ENCODE results near the gene ODAD4. TPM values are rescaled to one million over a fixed set of nuclear protein-coding genes. Genes with fewer than 3 reads are reported as not detected.
A peak's percentile ranks its signal among the peaks of the same experiment; 100 is the strongest.

Gene ODAD4
- 0.80 TPM for polyA plus RNA-seq (ENCODE audit: insufficient read length)

GRCh38 chr17:41930009-41930832 lies at the start of gene ODAD4:
ODAD4 (plus strand) TSS chr17:41930617; CDS start chr17:41930724, 107 bp downstream.
- DNase-seq (ENCODE audit: low read depth), result peak; percentile 88

DNA sequence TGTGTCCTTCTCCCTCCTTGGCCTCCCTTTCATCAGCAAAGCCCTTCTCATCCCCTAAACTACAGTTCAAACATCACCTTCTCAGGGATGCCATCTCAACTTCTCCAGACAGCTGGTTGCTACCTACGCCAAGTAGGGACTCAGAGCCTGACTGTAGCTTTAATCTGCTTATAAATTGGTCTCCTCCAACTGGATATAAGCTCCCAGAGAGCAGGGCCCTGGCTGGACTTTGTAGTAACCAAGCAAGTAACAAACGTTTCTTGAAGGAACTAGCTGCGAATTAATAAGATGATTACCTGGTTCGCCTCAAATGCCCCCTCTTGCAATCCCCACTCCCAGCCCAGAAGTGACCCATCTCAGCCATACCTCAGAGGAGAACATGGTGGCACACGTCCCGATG lies 47.7 kb upstream of the ODAD4 start:
- no peak for DNase-seq (ENCODE audit: low read depth)

- no peak for DNase-seq (ENCODE audit: low read depth)
Observed at GRCh38 chr17:41885733-41886132, 44.7 kb upstream of the ODAD4 start.

GRCh38 chr17:41888332-41888965 lies 42.0 kb upstream of the ODAD4 start:
- no peak for DNase-seq (ENCODE audit: low read depth)

GRCh38 chr17:41891135-41892020 lies 39.0 kb upstream of the ODAD4 start:
- DNase-seq (ENCODE audit: low read depth), result no peak

DNA sequence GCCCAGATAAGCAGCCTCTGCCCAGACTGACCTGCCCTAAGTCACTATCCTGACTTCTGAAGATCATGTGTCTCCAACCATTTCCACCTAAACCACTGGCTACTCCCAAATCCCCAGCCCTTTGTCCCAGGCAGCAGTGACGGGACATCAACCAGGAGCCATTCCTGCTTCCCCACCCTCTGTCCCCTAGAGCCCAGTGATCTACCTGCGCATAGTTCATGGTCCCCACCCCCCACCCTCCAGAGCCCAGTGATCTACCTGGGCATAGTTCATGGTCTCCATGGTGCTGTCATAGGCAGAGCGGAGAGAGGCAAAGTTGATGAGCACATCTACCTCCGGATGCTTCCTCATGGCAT lies 38.4 kb upstream of the ODAD4 start:
- DNase-seq (ENCODE audit: low read depth), result no peak

DNA sequence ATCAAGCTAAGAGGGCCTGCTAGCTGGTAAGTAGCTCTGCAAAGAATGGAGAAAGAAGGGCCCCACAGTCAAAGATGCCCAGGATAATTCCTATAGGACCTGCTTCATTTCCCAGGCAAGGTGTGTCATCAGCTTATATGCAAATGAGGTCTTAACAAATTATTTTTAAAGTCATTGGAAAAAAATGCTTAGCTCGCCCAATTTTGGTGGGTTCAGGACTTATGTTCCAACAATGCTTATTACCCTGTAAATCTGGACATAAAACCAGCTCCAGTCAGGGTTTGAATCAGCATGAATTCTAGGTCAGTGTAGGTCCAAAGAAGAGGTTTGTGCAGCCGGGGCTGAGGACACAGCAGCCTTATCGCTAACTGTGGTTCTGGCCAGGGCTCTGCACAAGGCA lies 37.0 kb upstream of the ODAD4 start:
- DNase-seq (ENCODE audit: low read depth), result no peak

DNA sequence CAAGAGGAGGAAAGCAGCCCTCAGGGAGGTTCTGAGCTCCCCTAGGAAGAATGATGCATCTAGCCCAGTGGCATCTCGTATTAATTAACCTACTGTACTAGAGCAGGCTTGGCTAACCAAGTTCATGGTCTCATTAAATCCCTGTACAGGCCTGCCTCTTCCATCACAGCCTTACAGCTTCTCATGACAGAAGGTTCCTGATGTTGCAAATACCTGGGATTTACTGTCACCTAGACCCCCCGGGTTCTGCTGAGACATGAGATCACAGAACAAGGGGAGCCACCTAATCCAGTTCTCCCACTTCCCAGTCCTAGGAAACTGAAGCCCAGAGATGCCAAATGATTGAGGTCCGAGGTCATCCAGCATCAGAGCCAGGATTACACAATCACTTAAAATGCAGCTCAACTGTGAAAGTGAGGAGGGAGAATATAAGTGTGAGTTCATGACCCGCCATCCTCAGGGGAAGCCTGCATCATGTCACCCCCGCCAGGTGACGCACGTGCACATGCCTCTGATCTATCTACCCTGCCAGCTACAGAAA lies 35.6 kb upstream of the ODAD4 start:
- no peak for DNase-seq (ENCODE audit: low read depth)

DNA sequence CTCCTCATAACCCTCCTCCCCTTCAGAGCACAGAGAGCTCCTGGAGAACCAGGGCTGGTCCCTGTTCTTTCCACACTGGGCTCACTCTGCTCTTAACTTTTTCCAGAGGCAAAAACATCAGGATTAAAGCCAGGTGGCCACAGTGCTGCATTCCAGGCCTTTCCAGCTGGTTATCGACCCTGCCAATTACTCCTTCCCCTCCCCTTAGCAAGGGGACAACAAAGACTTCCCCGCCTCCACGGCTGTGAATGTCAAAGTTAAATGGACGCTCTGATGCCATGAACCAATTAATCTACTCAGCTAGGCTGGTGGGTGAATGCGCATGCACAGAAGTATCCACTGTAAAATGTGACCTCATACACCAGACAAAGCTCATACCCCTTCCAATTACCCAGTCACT lies 34.8 kb upstream of the ODAD4 start:
- DNase-seq (ENCODE audit: low read depth), result no peak

- no peak for DNase-seq (ENCODE audit: low read depth)
Observed at GRCh38 chr17:41896726-41897125, 33.7 kb upstream of the ODAD4 start.

- no peak for DNase-seq (ENCODE audit: low read depth)
Observed at GRCh38 chr17:41901646-41902045, 28.8 kb upstream of the ODAD4 start.

DNA sequence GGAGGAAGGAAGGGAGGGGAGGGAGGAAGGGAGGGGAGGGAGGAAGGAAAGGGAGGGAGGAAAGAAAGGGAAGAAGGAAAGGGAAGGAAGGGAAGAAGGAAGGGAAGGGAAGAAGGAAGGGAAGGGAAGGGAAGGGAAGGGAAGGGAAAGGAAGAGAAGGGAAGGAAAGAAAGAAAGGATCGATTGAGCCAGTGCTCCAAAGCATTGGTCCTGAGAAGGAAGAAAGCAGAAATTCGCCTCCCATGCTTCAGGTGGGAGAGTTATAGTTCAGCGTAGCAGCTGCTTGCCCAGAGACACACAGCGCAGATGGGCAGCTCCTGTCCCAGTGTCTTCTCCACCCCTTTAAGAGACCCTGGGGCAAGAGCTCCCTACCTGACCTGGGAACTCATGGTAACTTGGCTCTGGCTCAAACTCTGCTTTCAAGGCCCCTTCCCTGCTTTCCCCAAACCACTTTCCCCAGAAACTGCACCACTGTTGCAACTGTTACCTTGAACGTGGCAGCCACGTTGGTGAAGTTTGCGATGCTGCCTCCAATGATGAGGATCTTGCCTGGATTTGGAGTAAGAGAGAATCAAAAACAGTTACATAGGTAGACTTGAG lies 26.1 kb upstream of the ODAD4 start:
- no peak for DNase-seq (ENCODE audit: low read depth)

DNA sequence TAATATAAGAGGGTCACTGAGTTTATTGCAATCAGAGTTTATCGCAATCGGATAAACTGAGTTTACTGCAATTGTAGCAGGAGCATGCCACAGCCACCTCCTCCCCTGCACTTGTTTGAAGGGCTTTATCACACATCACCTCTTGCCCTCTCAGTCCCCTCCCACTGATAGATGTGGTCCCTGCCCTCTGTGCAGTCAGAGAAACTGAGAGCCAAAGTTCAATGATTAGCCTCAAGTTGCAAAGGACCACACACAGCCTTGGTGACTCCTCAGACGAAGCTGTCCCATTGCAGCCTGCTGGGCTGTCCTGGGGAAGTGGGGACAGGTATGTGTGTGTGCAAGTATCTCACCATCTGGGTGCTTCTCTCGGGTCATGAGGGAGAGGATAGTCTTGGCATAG lies 25.2 kb upstream of the ODAD4 start:
- no peak for DNase-seq (ENCODE audit: low read depth)

- DNase-seq (ENCODE audit: low read depth), result no peak
Observed at GRCh38 chr17:41906465-41907184, 23.8 kb upstream of the ODAD4 start.

GRCh38 chr17:41907185-41907556 lies 23.2 kb upstream of the ODAD4 start:
- no peak for DNase-seq (ENCODE audit: low read depth)

GRCh38 chr17:41907633-41908539 lies 22.5 kb upstream of the ODAD4 start:
- DNase-seq (ENCODE audit: low read depth), result no peak

- no peak for DNase-seq (ENCODE audit: low read depth)
Observed at GRCh38 chr17:41909088-41909487, 21.3 kb upstream of the ODAD4 start.

DNA sequence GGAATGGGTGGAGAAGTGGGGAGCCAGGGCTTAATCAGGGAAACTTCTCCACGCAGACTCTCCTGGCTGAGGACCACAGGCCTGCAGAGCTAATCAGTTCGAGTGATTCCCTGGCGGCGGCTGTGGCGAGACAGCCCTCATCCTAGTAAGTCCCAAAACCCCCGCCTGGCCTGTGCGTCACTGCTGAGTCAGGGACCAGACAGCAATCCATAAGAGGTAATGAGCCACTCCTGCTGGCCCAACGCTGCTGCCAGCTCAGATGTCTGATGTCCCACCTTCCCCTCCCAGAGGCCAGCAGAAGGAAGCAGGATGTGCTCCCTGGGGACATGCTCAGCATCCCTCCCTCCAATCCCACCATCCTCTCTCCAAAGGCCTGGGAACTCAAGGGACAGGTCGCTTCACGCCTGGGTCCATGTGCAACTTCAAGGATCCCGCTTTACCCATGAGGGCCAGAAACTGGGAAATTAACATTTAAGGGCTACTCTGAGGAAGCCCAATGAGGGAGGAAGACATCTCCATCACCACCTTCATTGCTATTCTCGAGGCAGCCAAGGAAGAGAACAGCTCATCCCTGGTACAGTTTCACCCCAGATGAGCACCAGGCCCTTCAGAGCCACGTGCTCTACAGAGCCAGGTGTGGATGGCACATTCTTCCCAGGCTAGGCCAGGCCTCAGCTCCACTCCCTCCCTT lies 19.6 kb upstream of the ODAD4 start:
- DNase-seq (ENCODE audit: low read depth), result no peak

DNA sequence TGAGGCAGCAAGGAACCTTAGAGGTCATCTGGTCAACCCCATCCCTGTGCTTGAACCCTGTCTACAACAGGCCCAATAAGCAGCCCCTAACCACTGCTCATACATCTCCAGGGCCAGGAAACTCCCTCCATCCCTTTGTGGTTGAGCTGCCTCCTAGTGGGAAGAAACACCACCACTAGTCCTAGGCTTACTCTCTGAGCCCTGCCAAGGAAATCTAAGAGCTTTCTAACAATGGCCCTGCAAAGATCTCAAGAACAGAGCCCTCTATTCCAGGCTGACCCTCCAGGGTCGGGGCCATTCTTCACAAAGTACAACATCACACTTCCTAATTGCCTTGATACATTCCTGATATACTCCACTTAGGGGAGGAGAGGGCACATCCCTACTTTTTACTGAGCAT lies 17.5 kb upstream of the ODAD4 start:
- DNase-seq (ENCODE audit: low read depth), result no peak
